H1 (cell line): ENCODE measurements around the gene EPHA6. TPM values are rescaled to one million over a fixed set of nuclear protein-coding genes. Genes with fewer than 3 reads are reported as not detected.

Source experiments
- BACH1 ChIP-seq: IDR thresholded peaks from 2 replicates; pipeline ENCODE4 v1.6.1; 2012; ENCODE audit warnings: low read length, improper control_type of control experiment
- HDAC6 ChIP-seq: IDR thresholded peaks from one replicate; pipeline ENCODE4 v1.7.1; 2012; ENCODE audit warnings: low read depth, mild to moderate bottlenecking, inconsistent platforms, low read length, moderate library complexity
- POLR2A ChIP-seq, 2 experiments: IDR thresholded peaks; 1 replicate in 1 of 2; 2 replicates in 1 of 2; pipeline ENCODE4 v1.6.1; 2011; ENCODE audit warnings: low read depth in 2 of 2, low read length in 2 of 2, mild to moderate bottlenecking in 2 of 2; ENCODE audit errors: control extremely low read depth in 1 of 2
- RBBP5 ChIP-seq: IDR thresholded peaks from 2 replicates; pipeline ENCODE4 v1.7.1; 2012; ENCODE audit warnings: low read depth, mild to moderate bottlenecking, inconsistent platforms, low read length, moderate library complexity, borderline replicate concordance
- polyA plus RNA-seq, 7 experiments: library from polyadenylated mRNA; depleted of rRNA in 3 of 7; stranded (reverse) in 5 of 7; unstranded in 2 of 7; fragments of >200 nt in 5 of 7; fragments of 200-250 nt in 2 of 7; gene quantifications; 1 replicate in 5 of 7; 2 replicates in 1 of 7; 4 replicates in 1 of 7; pipeline versions ENCODE4 v1.2.1 to v1.2.3, GENCODE V29; 2011 to 2013; ENCODE audit warnings: missing spikeins in 2 of 7, mixed read lengths in 2 of 7
- total RNA-seq: library from RNA; stranded (reverse); fragmentation: NEBNext Ultra II Directional; extraction: Animal tissue kit (Norgen Biotek cat#: 25700); gene quantifications from 2 replicates; pipeline ENCODE4 v1.2.1, GENCODE V29; 2021

The EPHA6 gene
- total and polyA plus RNA-seq, 2 of the 8 experiments (the other 6 are each of a cell fraction or from before 2014, with no cell fraction given) = 0.83 to 3.2 TPM

DNA sequence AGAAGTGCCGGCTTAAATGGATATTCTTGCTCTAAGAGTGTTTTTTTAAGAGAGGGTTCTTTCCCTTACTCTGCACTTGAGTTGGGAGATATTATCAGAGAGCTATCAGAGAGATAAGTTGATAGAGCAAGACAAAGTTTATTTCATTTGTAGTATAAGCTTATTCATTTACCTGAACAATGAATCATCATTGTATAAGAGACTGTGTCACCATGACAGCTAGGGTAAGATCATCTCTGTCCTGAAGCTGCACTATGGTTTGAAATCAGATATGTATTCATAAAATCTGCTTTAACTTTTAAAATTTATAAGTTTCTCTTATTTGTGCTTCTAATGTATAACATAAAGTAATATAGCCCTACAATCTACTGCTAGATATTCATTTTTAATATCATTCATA is 822.1 kb downstream of the EPHA6 start (continued):
- TF ChIP-seq POLR2A (IDR thresholded peaks at IDR 0.05; ENCODE audit: control extremely low read depth in 1 of 2, low read depth in 2 of 2, low read length in 2 of 2) (no peak), RBBP5 (no peak), BACH1 (no peak), HDAC6 (no peak)
